CD4-positive, alpha-beta T cell treated with Interleukin-21 for 1 hour (primary cell): ENCODE data around the gene PKD2.
"Not testable (repeated sequence)": the region's sequence is repeated elsewhere in the genome, so short reads cannot be mapped to it uniquely, and the experiment has no call there.

Source experiments
- DNase-seq: peaks from one replicate; pipeline ENCODE4 v3.0.0-alpha.2; 2020

The PKD2 gene

DNA sequence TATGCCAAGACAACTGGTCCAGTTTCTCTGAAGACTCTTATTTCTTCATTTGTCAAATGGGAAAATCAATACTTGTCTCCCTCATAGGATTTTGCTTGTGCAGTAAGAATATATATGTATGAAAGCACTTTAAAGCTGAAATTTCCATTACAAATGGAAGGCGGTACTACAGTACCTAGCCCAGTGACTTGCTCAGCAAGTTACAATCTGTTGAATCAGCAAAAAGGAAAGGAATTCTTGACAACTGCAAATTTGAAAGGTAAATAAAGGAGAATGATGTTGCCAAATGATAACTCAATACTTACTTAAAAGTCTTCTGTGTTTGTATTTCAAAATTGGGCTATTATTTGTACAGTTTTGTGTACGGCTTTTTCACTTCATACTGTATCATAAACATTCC lies 71.1 kb downstream of the PKD2 start:
- no peak for DNase-seq

DNA sequence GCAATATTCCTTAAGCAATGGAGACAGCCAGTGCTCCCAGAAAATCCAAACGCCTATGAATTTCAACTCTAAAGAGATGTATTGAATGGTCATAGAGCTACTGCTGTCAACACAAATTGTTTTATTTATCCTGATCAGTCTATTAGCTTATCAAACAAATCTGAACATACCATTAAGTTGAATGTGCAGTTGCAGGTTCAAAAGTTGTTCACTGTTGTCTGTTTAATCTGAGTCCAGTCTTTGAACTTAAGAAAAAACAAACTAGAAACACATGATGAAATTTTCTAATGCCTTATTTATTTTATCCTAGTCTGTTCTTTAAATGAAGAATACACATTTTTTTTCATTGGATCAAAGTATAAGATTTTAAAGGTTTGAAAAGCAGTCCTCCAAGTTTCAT lies 73.2 kb downstream of the PKD2 start:
- no peak for DNase-seq

DNA sequence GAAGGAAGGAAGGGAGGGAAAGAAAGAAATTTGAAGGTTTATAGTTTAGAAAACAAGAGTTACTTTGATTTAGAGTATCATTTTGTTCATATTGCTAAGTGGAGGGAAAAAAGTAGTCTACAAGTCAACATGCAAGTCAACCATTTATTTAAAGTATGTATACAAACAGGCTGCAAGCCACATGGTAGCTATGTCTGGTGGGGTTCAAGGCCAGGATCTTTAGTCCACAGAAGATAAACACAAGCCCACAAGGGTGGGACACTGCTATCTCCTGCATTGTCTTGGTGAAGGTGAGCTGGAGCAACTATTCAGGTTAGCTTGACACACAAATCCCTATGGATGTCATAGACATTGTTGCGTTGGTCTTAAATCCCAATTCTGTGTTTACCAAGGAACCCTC lies 79.6 kb downstream of the PKD2 start:
- no peak for DNase-seq

DNA sequence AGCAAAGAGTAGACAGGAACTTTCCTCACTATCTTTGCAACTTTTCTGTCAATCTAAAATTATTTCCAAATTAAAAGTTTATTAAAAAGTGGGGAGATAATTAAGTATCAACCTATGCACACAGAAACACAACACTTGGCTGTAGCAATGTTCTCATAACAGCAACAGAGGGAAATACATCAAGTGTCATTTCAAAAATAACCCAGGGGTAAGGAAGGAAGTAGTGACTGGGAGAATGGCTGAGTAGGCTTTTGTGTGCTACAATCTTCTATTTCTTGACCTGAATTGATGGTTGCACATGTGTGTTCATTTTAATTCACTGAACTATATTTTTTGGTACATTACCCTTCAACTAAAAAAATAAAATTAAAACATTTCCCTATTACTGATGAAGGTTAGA lies 83.5 kb downstream of the PKD2 start:
- no peak for DNase-seq

DNA sequence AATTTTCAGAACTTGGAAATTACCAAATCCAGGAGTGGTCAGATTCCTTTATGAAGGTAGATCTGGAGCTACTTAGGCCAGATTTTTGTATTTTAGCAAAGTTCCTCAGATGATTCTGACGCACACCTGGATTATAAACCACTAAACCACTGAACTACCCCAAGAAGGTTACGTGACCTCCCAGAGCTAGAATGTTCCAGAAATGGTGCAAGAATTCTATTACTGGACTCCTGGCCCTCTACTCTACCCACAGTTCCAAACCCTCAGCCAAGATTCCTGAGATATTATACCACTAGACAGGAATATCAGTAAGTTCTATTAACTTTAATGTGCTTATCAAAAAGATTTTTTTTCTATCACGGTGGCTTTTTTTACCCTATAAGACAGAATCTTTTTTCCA lies 83.9 kb downstream of the PKD2 start:
- DNase-seq: no peak

DNA sequence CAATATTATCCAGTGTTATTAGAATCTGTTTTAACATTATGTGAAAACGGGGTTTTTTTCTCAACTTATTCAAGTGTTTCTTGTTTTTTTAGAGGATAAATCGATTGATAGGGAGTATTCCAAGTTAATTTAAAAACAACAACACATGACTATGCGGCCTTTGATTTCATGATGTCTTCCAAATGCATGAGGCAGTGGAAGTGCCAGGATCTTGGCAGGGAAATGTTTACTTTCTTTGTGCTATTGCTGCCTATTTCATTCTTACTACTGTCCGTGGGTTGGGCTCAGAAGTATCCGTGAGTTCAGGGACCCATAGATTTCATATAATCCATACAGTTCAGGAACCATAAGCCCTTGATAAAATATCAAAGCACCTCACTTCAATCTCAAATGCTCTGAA lies 86.4 kb downstream of the PKD2 start:
- DNase-seq: no peak

DNA sequence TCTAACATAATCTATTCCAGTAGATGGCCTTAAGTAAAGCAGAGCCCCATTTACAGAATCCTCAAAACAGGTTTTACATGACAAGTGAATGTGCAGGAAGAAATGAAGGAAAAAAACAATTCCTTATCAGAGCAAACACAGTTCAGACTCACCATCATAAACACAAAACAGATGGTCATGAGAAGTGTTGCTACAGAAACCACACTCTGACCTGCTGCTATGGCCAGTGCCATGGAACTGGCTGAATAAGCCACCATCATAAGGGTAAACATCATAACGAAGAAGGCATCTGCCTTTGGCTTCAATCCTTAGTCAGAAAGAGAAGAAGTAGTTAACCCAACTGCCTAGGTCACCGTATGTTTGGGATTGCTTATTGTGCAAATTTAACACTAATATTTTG lies 89.9 kb downstream of the PKD2 start:
- no peak for DNase-seq

DNA sequence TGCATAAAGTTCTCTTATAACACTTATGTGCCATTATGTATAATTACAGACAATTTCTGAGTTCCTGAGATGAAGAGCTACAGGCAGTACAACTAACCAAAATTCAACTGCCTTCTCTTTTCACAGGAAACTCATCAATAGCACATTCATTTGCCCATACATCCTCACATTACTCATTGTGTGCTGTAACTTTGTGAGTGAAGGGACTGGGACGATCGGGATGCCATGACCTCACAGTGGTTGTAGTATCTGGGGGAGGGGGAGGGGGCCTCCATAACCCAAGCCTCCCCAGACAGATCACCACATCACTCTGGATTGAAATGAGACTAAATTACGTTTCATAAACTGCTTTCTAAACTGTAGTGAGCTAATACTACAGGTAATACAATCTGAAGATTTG lies 90.3 kb downstream of the PKD2 start:
- DNase-seq: no peak

DNA sequence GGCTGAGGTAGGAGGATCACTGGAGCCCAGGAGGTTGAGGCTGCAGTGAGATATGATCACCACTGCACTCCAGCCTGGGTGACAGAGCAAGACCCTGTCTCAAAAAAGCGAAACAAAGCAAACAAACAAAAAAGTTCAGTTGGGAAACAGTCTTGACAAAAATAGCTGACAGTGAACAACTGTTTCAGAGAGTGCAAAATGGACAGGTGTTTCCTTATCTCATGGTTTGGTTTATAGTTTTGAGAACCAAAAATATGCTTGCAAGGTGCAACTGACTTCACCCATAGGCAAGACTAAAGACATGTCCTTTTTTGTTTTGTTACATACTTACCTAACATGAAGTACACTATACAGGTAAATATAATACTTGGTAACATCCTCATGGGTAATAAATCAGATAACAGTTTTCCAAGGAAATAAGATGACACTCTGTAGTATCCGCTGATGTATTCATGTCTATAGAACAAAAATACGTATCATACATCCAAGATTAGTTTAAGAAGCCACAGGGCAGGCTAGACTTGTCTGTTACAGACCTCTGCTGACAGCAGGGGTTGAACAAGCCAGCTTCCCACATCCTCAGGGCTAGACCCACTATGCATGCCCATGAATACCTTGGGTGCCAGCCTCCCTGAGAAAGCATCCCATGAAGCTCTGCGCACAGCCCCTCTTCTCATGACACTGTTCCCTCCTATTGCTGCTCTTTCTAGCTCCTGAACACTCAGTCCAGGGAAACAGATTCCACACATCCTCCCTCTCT lies 91.7 kb downstream of the PKD2 start:
- no peak for DNase-seq

DNA sequence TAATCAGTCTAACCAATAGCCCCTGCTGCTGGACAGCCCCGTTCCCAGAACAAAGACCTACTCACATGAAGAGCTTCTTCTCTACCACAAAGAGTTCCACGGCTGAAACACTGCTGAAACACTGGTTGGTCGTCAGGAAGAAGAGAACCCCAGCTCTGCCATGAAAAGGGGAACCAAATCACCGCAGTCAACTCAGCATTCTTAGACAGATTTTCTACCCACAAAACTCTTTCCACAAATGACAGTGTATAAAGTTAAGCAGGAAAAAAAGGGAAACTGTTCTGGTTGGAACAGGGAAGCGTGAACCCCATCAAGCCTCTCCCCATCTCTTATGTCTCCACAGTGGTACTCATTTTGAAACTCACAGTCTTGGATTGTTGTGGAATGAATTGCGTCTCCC lies 93.7 kb downstream of the PKD2 start:
- peak; percentile 3 for DNase-seq

DNA sequence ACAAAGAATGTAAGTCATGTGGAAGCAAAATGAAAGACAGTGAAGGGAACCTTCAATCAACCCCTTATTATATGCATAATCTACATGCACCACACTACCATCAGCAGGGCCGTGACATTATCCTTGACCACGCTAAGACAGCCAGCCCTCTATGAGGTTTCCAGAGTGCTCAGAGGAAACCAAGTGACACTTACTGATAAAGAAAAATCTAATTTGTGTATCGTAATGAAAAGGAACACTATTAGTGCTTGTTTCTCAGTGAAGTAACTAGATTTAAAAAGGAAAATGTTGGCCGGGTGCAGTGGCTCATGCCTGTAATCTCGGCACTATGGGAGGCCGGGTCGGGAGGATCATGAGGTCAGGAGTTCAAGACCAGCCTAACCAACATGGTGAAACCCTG lies 94.6 kb downstream of the PKD2 start:
- no peak for DNase-seq

DNA sequence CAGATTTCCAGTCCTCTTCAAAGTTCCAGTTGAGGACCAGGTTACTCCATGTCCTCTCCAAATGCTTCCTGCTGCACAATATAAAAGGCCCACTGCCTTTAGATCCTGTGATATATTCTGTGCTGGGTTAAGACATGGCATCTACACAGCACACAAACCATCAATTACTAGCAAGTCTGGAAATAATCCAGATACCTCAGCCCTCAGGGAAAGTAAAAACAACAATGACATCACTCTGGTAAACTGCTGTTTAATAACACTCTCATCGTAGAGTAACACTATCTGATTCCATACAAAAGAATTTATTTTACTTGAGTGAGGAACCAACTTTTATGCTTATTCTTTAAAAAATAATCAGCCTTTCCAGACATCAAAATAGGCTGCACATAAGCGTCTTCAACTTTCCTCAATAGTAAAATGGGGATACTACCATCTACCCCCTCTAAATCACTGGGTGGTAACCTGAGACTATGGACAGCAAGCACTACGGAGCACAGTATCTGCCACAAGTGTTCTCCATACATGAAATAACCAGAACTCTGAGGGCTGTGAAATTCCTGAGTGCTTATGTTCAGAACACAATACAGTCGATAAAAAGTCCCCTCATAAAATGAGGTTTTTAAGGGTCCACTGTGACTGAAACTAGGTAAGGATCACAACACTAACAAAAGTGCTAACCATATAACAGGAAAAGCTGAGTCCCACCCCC lies 97.6 kb downstream of the PKD2 start:
- no peak for DNase-seq

DNA sequence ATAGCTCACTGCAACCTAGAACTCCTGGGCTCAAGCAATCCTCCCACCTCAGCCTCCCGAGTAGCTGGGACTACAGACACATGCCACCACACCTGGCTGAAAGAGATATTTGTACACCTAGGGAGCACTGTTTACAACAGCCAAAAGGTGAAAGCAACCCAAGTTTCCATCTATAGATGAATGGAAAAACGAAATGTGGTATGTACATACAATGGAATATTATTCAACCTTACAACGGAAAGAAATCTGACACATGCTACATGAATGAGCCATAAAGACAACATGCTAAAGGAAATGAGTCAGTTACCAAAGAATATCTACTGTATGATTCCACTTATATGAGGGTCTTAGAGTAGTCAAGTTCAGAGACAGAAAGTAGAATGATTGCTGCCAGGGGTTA lies 98.8 kb downstream of the PKD2 start:
- no peak for DNase-seq

DNA sequence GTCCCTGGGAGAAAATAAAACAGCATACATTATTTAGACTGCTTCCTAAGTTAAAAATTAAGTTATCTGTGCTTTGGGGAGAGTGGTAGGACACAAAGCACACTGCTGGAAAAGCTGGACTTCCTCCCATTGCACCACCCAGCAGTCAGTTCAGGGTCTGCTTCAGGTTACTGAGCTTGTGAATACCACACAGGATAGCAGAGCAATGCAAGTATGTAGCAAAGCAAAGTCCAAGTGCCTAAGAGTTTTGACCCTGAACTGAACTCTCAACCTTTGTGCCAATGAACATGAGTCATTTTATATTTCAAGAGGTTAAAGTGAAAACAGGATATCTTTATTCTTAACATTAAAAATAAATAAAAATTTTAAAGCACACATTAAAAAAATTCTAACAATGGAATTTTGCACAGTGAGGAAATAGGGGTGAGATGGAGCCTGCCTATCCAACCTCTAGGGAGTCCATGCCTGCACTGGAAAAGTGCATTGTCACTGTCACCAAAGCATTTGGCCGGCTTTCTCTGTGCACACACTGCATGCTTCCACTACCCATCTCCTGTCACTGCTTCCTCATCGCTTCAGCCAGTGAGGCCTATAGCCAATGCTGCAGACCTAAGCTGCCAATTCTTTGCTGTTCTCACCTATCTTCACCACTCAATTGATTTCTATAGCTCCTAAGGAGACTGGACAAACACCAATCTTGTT lies 100.1 kb downstream of the PKD2 start:
- DNase-seq: no peak

DNA sequence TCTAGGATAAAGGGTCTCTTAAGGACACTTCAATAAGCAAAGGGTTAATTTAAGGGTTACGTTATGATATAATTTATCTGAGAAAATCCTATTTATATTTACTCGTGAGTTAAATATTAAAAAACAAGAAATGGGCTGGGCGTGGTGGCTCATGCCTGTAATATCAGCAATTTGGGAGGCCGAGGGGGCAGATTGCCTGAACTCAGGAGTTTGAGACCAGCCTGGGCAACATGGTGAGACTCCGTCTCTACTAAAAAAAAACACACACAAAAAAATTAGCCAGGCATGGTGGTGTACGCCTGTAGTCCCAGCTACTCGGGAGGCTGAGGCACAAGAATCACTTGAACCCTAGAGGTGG lies 100.7 kb downstream of the PKD2 start:
- DNase-seq: not testable (repeated sequence)

DNA sequence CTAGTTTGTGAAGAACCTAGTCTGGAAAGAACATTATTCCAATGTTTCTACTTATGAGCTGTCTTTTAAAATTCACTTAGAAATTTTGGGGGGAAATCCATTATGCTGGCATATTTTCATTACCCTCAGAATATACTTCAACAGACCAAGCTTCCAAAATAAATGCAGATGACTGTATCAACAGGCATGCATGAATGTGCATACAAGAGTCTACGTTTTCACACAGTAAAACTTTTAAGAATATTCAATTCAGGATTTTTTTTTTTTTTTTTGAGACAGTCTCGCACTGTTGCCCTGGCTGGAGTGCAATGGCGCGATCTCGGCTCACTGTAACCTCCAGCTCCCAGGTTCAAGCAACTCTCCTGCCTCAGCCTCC lies 101.3 kb downstream of the PKD2 start:
- no peak for DNase-seq

DNA sequence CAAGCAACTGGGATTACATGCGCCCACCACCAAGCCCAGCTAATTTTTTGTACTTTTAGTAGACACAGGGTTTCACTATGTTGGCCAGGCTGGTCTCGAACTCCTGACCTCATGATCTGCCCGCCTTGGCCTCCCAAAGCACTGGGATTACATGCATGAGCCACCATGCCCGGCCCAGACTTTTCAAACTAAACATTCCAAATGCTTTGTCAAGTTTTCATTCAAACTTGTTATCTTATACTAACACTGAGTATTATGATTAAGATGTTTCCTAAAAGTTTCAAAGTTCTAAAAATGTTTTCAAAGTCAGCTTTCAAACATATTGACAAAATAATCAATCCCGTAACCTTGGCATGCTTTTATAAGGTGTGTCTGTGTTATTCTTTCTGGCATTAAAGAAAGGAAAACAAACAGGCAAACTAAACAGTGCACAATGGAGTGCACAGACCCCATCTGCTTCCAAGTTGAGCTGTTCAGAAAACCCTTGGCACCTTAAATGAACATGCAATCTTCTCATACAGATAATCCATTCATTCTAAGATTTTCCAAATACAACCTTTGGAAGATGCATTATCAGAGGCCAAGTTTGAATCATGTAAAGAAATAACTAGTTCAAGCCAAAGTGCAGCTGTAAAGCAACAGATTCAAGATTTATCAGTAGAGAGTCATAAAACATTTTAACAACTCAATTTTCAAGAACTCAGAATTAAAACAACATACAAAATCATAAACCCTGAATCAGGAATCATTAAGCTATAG lies 101.9 kb downstream of the PKD2 start:
- DNase-seq: no peak

DNA sequence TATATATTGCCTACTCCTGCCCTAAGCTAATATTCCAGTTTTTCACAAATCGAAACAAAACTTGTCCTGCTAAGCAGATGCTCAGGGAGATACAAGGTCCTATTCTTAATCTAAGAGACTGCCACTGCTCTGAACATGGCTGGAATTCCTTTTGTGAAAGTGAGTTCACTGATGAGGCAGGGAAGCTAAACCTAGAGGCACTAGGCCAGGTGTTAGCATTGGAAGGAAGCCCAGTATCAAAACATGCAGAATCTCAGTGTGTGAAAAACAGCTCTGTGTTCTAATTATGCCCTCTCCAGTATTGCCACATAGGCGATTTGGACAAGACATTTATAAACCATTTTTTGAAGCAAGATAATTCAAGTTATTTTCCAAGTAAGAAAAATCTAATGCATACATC lies 103.4 kb downstream of the PKD2 start:
- no peak for DNase-seq

DNA sequence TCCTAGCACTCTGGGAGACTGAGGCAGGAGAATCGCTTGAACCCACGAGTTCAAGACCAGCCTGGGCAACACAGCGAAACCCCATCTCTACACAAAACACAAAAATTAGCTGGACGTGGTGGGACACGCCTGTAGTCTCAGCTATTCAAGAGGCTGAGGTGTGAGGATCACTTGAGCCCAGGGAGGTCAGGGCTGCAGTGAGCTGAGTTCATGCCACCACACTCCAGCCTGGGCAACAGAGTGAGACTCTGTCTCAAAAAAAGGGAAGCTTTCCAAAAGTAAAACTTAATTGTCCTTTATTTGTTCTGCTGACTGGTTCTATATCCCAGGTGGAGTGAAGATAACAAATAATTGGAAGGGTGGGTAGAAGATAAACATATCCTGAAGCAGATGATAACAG lies 105.4 kb downstream of the PKD2 start:
- DNase-seq: no peak

DNA sequence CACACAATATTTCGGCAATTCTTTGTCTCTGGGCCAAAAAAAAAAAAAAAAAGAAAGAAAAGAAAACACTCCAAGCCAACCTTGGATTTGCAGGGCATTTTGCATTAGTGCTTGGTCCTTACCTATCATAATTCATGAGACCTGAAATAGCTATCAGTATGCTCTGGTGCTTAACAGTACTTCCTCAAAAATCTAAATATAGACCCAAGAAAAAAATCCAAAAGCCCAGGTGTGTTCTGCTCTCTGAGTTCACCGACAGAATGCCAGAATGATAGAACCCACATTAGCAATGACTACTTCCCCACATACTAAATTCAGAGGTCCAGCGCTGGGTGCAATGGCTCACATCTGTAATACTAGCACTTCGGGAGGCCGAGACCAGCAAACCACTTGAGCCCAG lies 108.2 kb downstream of the PKD2 start:
- no peak for DNase-seq

DNA sequence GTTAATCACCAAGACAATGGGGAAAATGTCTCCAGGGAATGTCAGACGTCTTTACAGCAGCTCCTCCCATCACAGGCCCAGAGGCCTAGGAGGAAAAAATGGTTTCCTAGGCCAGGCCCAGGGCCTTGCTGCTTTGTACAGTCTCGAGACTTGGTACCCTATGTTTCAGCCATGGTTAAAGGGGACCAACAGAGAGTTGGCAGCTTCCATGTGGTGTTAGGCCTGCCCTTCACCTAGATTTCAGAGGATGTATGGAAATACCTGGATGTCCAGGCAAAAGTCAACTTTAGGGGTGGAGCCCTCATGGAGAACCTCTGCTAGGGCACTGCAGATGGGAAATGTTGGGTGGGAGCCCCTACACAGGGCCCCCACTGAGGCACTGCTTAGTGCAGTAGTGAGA lies 112.5 kb downstream of the PKD2 start:
- no peak for DNase-seq

DNA sequence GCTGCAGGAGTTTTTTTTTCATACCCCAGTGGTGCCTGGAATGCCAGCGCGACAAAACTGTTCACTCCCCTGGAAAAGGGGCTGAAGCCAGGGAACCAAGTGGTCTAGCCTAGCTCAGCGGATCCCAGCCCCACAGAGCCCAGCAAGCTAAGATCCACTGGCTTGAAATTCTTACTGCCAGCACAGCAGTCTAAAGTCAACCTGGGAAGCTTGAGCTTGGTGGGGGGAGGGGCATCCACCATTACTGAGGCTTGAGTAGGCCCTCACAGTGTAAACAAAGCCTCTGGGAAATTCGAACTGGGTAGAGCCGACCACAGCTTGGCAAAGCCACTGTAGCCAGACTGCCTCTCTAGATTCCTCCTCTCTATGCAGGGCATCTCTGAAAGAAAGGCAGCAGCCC lies 114.8 kb downstream of the PKD2 start:
- not testable (repeated sequence) for DNase-seq
